ENCODE measurements around the gene CSMD2. TPM values are rescaled to one million over a fixed set of nuclear protein-coding genes. Genes with fewer than 3 reads are reported as not detected.

The CSMD2 gene
- total and polyA plus RNA-seq, 2 of the 8 experiments (the other 6 are each of a cell fraction or from before 2014, with no cell fraction given) = 7.0 to 14.7 TPM

DNA sequence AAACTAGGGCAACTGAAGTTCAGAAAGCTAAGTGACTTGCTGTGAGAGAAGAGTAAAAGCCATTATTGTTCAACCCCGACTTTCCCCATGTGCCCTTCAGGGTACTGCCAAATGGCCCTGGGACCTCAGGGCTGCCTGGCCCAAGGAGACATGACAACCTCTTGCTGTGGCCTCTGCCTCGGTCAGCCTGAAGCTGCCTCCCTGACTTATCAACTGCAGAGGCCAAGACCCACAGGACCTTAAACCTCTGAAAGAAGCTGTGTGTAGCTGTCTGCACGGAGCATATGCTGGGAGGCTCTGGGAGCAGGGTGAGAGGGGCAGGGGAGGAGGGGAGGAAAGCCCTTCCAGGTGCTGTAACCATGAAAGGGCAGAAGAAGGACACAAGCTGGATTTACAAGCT is 265.3 kb downstream of the CSMD2 start:
- no peak overlapping the region for H3K4me3 ChIP-seq (ENCODE audit: extremely low read depth in 1 of 4, insufficient read depth in 2 of 4, low read depth in 3 of 4, low read length in 4 of 4)
- no peak overlapping the region for H3K27ac ChIP-seq (ENCODE audit: low read depth, low read length)
- H2BK5ac ChIP-seq (ENCODE audit: low read depth, low read length) = no peak overlapping the region
- TF ChIP-seq BCL11A (IDR thresholded peaks at IDR 0.05; ENCODE audit: low read depth in 2 of 2, low read length in 2 of 2) = no peak
- no peak for TF ChIP-seq ZNF274 (IDR thresholded peaks at IDR 0.05; ENCODE audit: borderline replicate concordance, extremely low read depth, low read length)
- no peak for TF ChIP-seq SP1 (IDR thresholded peaks at IDR 0.05; ENCODE audit: low read depth, low read length)
- no peak for TF ChIP-seq RBBP5 (IDR thresholded peaks at IDR 0.05; ENCODE audit: borderline replicate concordance, low read depth, low read length)
- no peak for TF ChIP-seq HDAC6 (IDR thresholded peaks at IDR 0.05; ENCODE audit: low read depth, low read length)
- TF ChIP-seq CHD1 (IDR thresholded peaks at IDR 0.05; ENCODE audit: low read depth, low read length) = no peak
- TF ChIP-seq TCF12 (IDR thresholded peaks at IDR 0.05; ENCODE audit: low read depth, low read length) = no peak
- TF ChIP-seq, protein P1, sequence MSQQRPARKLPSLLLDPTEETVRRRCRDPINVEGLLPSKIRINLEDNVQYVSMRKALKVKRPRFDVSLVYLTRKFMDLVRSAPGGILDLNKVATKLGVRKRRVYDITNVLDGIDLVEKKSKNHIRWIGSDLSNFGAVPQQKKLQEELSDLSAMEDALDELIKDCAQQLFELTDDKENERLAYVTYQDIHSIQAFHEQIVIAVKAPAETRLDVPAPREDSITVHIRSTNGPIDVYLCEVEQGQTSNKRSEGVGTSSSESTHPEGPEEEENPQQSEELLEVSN (IDR thresholded peaks at IDR 0.05) = no peak
- no peak for TF ChIP-seq TAF1 (IDR thresholded peaks at IDR 0.05; ENCODE audit: low read depth, low read length)
- no peak for TF ChIP-seq HDAC2 (IDR thresholded peaks at IDR 0.05; ENCODE audit: borderline replicate concordance in 1 of 2, low read depth in 2 of 2, low read length in 2 of 2)
- TF ChIP-seq, protein P2, sequence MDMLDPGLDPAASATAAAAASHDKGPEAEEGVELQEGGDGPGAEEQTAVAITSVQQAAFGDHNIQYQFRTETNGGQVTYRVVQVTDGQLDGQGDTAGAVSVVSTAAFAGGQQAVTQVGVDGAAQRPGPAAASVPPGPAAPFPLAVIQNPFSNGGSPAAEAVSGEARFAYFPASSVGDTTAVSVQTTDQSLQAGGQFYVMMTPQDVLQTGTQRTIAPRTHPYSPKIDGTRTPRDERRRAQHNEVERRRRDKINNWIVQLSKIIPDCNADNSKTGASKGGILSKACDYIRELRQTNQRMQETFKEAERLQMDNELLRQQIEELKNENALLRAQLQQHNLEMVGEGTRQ (IDR thresholded peaks at IDR 0.05; ENCODE audit: low read length) = no peak
- DNase-seq (ENCODE audit: low read depth in 1 of 2, low spot score in 2 of 2) = no peak
- no peak overlapping the region for H2AFZ ChIP-seq (ENCODE audit: low read length)
- H4K91ac ChIP-seq (replicated peaks; ENCODE audit: insufficient read length, low read length) = no peak overlapping the region
- H3K56ac ChIP-seq (replicated peaks; ENCODE audit: insufficient read length, low read depth, low read length) = no peak overlapping the region
- H3K79me2 ChIP-seq (ENCODE audit: control insufficient read depth in 1 of 2, insufficient read depth in 2 of 2, low read length in 2 of 2) = no peaks in the 10 kb centered on the region
- H3K36me3 ChIP-seq (ENCODE audit: control insufficient read depth in 2 of 4, insufficient read depth in 4 of 4, low read length in 3 of 4) = no peaks in the 10 kb centered on the region
- H3K23ac ChIP-seq (ENCODE audit: insufficient read length) = no peak overlapping the region
- H4K5ac ChIP-seq (ENCODE audit: insufficient read length, low read depth, low read length) = no peak overlapping the region
- no peak overlapping the region for H4K8ac ChIP-seq (ENCODE audit: extremely low read depth, insufficient read depth, low read length)
- no peak overlapping the region for H2AK5ac ChIP-seq (ENCODE audit: low read depth, low read length)
- H4K20me1 ChIP-seq (replicated peaks in 1 of 2; ENCODE audit: control insufficient read depth in 1 of 2, insufficient read depth in 2 of 2, low read length in 2 of 2) = peaks cover 0 to 2% of the 10 kb centered on the region in 2 experiments
- 90% methylated on average over 3 of the region's 3 CpGs; no CpG with 5 or more reads in 1 of the 2 experiments for WGBS, 2 experiments (ENCODE audit: extremely low coverage in 1 of 2, insufficient coverage in 1 of 2, insufficient read length in 1 of 2, insufficient replicate concordance in 2 of 2, low coverage in 1 of 2, low lambda C conversion rate in 2 of 2, missing lambda C conversion rate in 1 of 2)
- H3K27me3 ChIP-seq (replicated peaks in 1 of 4; ENCODE audit: control insufficient read depth in 3 of 4, extremely low read depth in 1 of 4, insufficient read depth in 3 of 4, low read length in 3 of 4) = no peaks in the 10 kb centered on the region
- POLR2A ChIA-PET (ENCODE audit: partially characterized antibody) = interaction anchor here (1.5 kb wide), 1 partner anchor 13 kb away, joined by 3 read pairs; no protein-coding TSS in a partner anchor
- CTCF ChIA-PET (ENCODE audit: partially characterized antibody) = interaction anchor here (0.9 to 1.1 kb wide), 2 partner anchors 214 to 525 kb away, joined by 3 read pairs; no protein-coding TSS in a partner anchor
- H2BK120ac ChIP-seq (replicated peaks; ENCODE audit: low read depth, low read length) = no peak overlapping the region
- no peak overlapping the region for H3K18ac ChIP-seq (ENCODE audit: extremely low read depth, low read length)
- FAIRE-seq = no peak
- H3K4ac ChIP-seq (replicated peaks; ENCODE audit: insufficient read length, low read depth, low read length) = no peak overlapping the region
- peaks cover 0 to 5% (median 2%) of the 10 kb centered on the region in 4 experiments; a peak in 3 of 7 replicates for H3K4me1 ChIP-seq (replicated peaks in 1 of 4; ENCODE audit: control insufficient read depth in 3 of 4, insufficient read depth in 4 of 4, low read length in 3 of 4)
- H3K9ac ChIP-seq (replicated peaks in 1 of 4; ENCODE audit: extremely low read depth in 1 of 4, low read depth in 3 of 4, low read length in 3 of 4) = no peak overlapping the region
- no peak overlapping the region for H2BK20ac ChIP-seq (ENCODE audit: low read length)
- H3K9me3 ChIP-seq (ENCODE audit: insufficient read depth in 2 of 2, low read depth in 1 of 2, low read length in 1 of 2) = no peaks in the 10 kb centered on the region
- H3K14ac ChIP-seq (ENCODE audit: insufficient read length) = no peak overlapping the region
- peaks cover 3% of the 10 kb centered on the region; the same call in 1 of the 2 replicates for H3K79me1 ChIP-seq (ENCODE audit: low read depth, low read length)
- no peak overlapping the region for H3K4me2 ChIP-seq (ENCODE audit: insufficient read depth in 1 of 2, low read depth in 2 of 2, low read length in 2 of 2)
- H2BK15ac ChIP-seq (ENCODE audit: low read length) = no peak overlapping the region
- H2BK12ac ChIP-seq (ENCODE audit: low read depth, low read length) = no peak overlapping the region
- no peaks in the 10 kb centered on the region for H3K23me2 ChIP-seq (ENCODE audit: low read depth, low read length)
